Motor neuron (in vitro differentiated cells): ENCODE measurements around the gene ECM2. TPM values are rescaled to one million over a fixed set of nuclear protein-coding genes. Genes with fewer than 3 reads are reported as not detected.

ENCODE experiments used
- ATAC-seq, 8 experiments: fragments of 200-7000 bp; cut with Tn5 transposase; replicated peaks in 6 of 8; 2 replicates each; pipeline ENCODE4 v1.8.0; 2021; ENCODE audit warnings: mild to moderate bottlenecking in 8 of 8, moderate library complexity in 8 of 8
- H3K27ac ChIP-seq, 2 donors: fragments of 250-450 bp; sonication (Bioruptor Pico); 2 replicates each; pipeline ENCODE4 v1.9.0; 2021; ENCODE audit warnings: antibody characterized with exemption in 2 of 2, mild to moderate bottlenecking in 2 of 2, moderate library complexity in 1 of 2
- H3K4me1 ChIP-seq, 2 donors: fragments of 250-450 bp; sonication (Bioruptor Pico); replicated peaks in 1 of 2; 2 replicates each; pipeline ENCODE4 v1.6.1; 2021; ENCODE audit warnings: antibody characterized with exemption in 2 of 2, mild to moderate bottlenecking in 2 of 2, moderate library complexity in 1 of 2
- H3K4me3 ChIP-seq, 5 donors: fragments of 250-450 bp; sonication (Bioruptor Pico); 2 replicates each; pipeline ENCODE4 v1.9.0; 2021; ENCODE audit warnings: antibody characterized with exemption in 5 of 5, mild to moderate bottlenecking in 5 of 5, moderate library complexity in 4 of 5
- WGBS, 10 experiments: fragments of 450-650 bp; shearing (Covaris generic); methylation state at CpG; one replicate each; pipeline ENCODE4 v1.0.0; 2022; 5-methylcytosine and 5-hydroxymethylcytosine counted together
- in situ Hi-C, 9 experiments: fragments of 400-800 bp; cut with MboI; loops; one replicate each; pipeline ENCODE4 v1.15.0; 2021; ENCODE audit warnings: low sequenced_read_pairs in 9 of 9, low pct_unique_long_range_greater_than_20kb in 2 of 9; ENCODE audit not compliant: unreplicated experiment in 9 of 9
- total RNA-seq, 8 experiments: library from RNA; unstranded; fragments of 300-600 nt; gene quantifications; 2 replicates each; pipeline versions ENCODE4 v1.2.3 to v1.2.4, GENCODE V29; 2022

The ECM2 gene
- total RNA-seq, 8 experiments from 2014 or later, result 0.16 to 20.3 (median 4.3) TPM

DNA sequence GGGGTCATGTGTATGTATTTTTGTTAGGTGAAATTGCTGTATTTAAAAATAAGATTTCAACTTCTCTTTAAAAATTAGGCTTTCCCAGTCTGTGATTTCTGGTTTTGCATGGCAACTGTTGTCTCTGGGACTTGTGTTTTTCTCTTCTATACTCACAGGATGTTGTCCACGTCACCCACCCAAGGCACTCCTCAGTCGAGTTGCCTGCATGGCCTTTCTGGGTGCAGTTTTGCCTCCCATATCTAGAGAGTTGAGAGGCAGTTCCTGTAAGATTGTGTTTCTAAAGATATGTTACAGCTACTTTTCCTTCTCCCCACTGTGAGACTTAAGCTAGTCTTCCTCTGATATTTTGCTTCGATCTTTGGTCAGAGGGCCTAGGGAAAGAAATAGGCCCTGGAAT, 51.2 kb downstream of the ECM2 start:
- no peak overlapping the region for H3K27ac ChIP-seq
- H3K4me1 ChIP-seq, result no peaks in the 10 kb centered on the region
- no peak for ATAC-seq
- 60 to 100% (median 83%) methylated on average over 1 to 3 of the region's 3 CpGs; no CpG with 5 or more reads in 4 of the 10 experiments for WGBS, 10 experiments
- in situ Hi-C loops, result no loop called here
- no peak overlapping the region for H3K4me3 ChIP-seq

DNA sequence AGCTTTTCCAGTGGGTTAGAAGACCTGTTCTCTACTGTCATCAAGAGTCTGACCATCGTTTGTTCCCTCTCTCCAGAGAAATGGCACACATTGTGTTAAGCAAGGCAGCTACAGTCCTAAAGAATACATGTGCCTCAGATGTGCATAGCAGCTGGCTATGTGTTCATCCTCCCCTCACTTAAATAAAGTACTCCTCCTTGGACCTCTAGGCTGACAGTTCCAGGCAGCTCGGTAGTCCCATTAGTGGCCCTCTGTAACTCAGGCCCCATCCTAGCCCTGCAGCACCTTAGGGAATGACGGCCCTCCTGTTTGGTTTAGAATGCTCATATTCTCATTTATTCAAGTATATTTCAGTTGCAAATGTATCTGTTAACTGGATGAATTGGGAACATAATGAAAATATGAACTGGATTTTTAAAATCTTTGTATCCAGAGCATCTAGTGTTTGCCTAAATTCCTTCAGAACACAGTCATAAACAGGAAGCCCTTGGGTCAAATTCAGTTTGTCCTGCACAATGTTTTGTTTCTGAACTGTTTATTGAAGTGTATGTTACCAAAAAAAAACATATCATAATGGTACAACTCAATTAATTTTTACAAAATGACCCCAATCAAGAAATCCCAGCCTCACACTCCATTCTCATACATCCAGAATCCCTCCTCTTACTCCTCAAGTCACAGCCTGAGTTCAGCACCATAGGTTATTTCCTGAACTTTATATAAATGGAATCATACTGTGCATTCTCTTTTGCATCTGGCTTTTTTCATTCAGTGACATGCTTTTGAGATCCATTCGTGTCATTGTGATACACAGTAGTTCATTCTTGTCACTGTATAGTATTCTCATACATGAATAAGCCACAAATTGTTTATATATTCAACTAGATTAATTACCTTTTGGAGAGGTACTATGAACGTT, 51.9 kb downstream of the ECM2 start:
- WGBS, 10 experiments, result 4 to 93% (median 66%) methylated on average over 2 to 5 of the region's 5 CpGs; no CpG with 5 or more reads in 1 of the 10 experiments
- peak in 3 of 8 experiments; percentile 63 to 87 (median 74) for ATAC-seq
- in situ Hi-C loops, result no loop called here
- H3K4me1 ChIP-seq, result no peaks in the 10 kb centered on the region
- no peak overlapping the region for H3K27ac ChIP-seq
- no peak overlapping the region for H3K4me3 ChIP-seq

DNA sequence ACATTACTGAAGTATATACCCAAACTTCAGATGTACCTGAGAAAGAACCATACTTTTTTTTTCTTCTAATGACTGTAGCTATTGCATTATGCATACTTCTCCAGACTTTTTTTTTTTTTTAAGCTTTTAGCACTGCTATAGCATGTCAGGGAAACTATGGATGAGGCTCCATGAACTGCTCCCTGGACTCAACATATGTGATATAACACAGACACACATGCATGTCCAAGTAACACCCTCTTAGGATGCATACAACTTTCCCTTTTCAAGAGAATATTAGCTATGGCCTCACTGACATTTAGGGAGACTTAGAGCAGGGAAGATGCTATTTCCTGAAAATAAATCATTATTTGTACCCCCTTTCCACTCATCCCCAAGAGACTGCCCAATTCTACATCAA, 53.0 kb downstream of the ECM2 start:
- peak in 2 of 8 experiments; percentile 4 to 5 for ATAC-seq
- Histone ChIP-seq H3K27ac (no peak overlapping the region), H3K4me3 (no peak overlapping the region), H3K4me1 (no peaks in the 10 kb centered on the region)
- in situ Hi-C loops, result no loop called here

DNA sequence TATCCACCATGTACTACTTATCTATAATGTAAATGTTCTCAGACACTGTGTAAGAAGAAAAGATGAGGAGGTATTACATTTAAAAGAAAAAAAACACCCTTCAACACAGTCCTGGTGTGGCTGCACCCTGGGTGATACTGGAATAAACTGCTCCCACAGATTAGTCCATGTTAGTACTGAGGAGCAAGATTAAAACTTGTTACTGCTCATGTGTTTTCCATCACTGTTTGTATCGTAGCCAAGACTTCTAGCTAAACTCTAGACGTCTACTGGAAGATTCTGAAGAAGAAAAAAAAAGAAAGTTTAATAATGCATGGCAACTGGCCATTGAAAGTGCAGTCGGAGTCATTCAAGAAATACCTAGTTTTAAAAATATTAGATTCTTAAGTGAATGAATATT, 53.5 kb downstream of the ECM2 start, which contains the start of gene ASPN:
Gene ASPN, minus strand, starts transcription at position 178 of the 400 bp plus-strand sequence.
- WGBS, 10 experiments, result 0 to 100% (median 67%) methylated on average over 1 to 3 of the region's 3 CpGs; no CpG with 5 or more reads in 1 of the 10 experiments
- H3K4me1 ChIP-seq, result no peaks in the 10 kb centered on the region
- in situ Hi-C loops, result no loop called here
- H3K27ac ChIP-seq, result no peak within 1 kb of the TSS
- no peak within 1 kb of the TSS for H3K4me3 ChIP-seq
- ATAC-seq, result peak in 3 of 8 experiments; percentile 24 to 51 (median 46)

DNA sequence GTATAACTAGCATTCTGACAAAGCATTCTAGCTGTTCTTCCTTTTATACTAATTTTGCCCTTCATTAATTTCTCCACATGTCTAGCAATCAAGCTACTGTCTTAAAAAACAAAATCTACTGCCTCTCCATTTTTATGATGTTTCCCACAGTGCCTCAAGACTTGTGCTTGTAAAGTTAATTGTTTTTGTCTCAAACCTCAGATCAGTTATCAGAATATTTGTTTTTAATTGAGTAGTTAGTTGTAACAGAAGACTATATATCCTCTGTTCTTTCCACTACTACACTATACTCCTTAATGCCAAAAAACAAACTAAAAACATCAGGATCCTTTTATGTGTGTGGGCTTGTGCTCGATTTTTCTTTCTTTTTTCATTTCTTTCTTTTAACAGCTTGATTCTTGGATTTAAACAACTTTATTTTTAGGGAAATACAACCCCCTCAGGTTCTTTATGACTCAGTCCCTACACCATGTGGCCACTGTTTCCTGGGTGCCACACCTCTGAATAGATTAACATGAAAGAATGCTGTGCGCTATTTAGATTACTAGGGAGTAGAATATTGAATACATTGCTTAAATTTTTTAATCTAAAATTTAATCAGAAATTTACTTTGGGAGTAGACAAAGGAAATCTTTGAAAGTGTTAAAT, 54.7 kb downstream of the ECM2 start:
- no peaks in the 10 kb centered on the region for H3K4me1 ChIP-seq
- H3K4me3 ChIP-seq, result no peak overlapping the region
- peak in 3 of 8 experiments; percentile 56 to 59 (median 57) for ATAC-seq
- H3K27ac ChIP-seq, result no peak overlapping the region
- WGBS, 10 experiments, result 0 to 81% (median 25%) methylated on average over 1 to 2 of the region's 2 CpGs; no CpG with 5 or more reads in 2 of the 10 experiments
- in situ Hi-C loops, result no loop called here

DNA sequence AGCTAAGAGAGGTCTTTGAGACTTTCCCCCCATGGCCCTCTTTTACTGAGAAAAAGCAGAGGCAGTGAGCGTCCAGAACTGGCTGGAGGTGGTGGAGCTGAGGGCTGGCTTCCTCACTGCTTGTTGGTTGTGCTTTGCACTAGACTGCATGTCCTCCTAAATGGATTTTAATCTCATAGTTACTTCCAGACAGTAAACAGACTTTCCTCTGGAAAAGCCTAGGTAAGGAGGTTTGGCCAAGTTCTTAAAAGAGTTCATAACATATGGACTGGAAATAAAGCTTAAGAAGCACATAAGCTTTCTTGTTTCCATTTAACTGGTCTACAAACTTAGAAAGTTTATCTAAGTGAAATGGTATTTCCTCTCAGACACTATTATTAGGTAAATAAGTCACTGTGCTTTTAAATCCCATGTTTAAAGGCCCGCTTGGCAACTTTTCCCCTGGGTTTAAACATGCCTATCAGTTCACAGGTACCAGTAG, 55.5 kb downstream of the ECM2 start:
- Histone ChIP-seq H3K4me1 (no peaks in the 10 kb centered on the region), H3K27ac (no peak overlapping the region), H3K4me3 (no peak overlapping the region)
- in situ Hi-C loops, result no loop called here
- ATAC-seq, result no peak
- 34 to 100% (median 80%) methylated on average over 1 to 2 of the region's 2 CpGs; no CpG with 5 or more reads in 2 of the 10 experiments for WGBS, 10 experiments

DNA sequence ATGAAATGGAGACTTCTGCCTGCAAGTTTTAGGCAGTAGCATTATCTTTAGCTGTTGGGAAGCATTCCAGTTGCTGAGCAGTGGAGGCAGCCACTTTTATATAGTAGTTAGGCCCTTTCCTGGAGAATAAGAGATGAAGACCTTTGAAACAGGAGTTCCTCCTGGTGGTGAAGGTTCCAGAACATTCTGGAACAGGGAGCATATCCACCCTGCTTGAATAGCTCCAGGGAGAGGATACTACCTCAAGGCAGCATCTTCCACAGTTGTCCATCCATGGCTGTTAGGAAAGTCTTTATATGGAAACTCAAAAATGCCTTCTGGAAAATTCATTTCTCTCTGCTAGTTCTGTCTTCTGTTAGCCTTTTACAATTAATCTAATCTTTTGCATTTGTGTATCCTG, 56.4 kb downstream of the ECM2 start:
- H3K27ac ChIP-seq, result no peak overlapping the region
- no peak overlapping the region for H3K4me3 ChIP-seq
- in situ Hi-C loops, result no loop called here
- H3K4me1 ChIP-seq, result no peaks in the 10 kb centered on the region
- no peak for ATAC-seq

DNA sequence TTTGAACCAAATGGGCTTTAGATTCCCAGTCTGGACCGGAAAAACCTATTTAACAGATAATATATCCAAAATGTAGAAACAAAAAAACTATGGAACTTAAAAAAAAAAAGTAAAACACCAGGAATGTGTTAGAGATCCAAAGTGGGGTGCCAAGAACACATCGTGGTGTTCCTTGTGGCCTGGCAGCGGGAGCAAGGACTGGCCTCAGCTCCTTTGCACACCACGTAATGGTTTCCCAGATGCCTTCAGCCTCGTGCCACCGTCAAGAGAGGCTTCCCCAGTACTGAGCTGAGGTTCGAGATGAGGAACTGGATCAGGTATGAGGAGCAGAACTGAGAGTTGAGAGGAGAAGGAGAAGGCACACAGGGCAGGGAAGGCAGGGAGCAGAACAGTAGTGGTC, 57.0 kb downstream of the ECM2 start:
- no peak for ATAC-seq
- H3K4me1 ChIP-seq, result no peaks in the 10 kb centered on the region
- H3K4me3 ChIP-seq, result no peak overlapping the region
- no peak overlapping the region for H3K27ac ChIP-seq
- 20 to 100% (median 91%) methylated on average over 1 to 5 of the region's 7 CpGs for WGBS, 10 experiments
- in situ Hi-C loops, result no loop called here

DNA sequence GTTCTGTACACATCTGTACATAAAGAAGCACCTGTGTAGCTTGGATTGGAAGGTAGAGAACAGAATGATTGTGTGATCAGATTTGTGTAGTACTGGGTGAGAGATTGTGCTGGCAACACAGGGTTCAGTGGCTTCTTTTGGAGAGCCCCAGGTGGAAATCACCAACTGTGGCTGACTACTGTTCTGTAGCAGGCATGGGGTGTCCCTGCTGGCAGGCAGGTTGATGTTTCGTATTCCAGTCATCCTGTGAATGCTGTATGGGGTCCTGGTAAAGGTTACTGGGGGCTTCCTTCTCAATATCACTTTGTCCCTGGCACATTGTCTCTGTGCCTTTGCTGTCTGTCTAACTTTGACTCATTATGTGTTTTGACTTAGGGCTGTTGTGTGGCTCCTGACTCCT, 58.8 kb downstream of the ECM2 start:
- 83 to 100% (median 86%) methylated on average over 1 of the region's 1 CpG; no CpG with 5 or more reads in 7 of the 10 experiments for WGBS, 10 experiments
- Histone ChIP-seq H3K4me3 (no peak overlapping the region), H3K4me1 (no peaks in the 10 kb centered on the region), H3K27ac (no peak overlapping the region)
- ATAC-seq, result no peak
- in situ Hi-C loops, result no loop called here

DNA sequence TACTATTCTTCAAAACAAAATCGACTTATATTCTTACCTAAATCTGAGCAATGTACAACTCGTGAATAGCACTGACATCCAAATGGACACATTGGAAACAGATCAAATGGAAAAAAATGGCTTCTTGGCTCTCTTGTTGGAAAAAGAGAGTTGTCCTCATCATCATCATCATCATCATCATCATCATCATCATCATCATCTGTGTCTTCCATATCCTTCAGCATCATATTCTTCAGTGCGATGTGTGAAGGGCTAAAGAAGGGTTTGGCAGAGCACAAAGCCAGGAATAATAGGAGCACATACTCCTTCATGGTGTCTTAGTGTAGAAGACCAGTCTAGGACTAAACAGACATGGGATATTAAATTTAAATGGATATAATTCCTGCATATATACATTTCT, 61.2 kb downstream of the ECM2 start:
- 86 to 100% (median 98%) methylated on average over 1 to 3 of the region's 3 CpGs for WGBS, 10 experiments
- Histone ChIP-seq H3K4me1 (no peaks in the 10 kb centered on the region), H3K27ac (no peak overlapping the region), H3K4me3 (no peak overlapping the region)
- in situ Hi-C loops, result no loop called here
- peak in 1 of 8 experiments; percentile 53 for ATAC-seq

DNA sequence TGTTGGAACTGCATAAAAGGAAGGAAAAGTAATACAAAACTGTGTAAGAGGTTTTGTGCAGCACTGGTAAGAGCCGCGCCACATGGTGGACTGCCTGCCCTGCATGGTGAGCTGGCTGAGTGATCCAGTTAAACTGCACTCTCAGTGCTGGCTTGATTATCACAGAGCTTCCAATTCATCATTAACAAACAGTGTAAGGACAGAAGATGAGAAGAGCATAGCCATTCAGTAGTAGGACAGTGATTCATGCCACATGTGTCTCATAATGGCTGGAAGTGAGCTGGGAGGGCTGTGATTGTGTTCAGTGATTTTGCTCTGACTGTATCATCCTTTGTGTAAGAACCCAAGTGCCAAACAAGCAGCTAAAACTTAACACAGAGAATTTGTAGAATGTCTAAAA, 67.6 kb downstream of the ECM2 start:
- no peaks in the 10 kb centered on the region for H3K4me1 ChIP-seq
- ATAC-seq, result peak in 5 of 8 experiments; percentile 83 to 99 (median 91)
- H3K27ac ChIP-seq, result no peak overlapping the region
- WGBS, 10 experiments, result 70 to 95% (median 83%) methylated on average over 2 of the region's 2 CpGs; no CpG with 5 or more reads in 6 of the 10 experiments
- no peak overlapping the region for H3K4me3 ChIP-seq
- in situ Hi-C loops, result no loop called here

DNA sequence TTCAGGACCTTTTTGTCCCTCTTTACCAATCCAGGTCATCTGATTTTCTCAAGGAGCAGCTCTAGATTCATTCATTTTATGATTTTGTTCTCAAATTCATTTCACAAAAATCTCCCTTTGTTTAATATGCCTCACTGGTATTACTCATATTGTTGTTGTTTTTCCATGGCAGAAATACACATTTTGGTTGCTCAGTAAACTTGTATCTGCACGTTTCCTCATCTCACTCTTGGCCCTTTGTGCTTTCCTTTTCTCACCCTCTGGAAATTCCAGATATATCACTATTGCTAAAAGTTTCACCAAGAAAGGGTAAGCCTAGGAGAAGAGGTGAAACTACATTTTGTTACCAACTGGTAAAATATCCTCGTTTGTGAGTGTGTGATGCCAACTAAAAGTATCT, 68.3 kb downstream of the ECM2 start:
- no peaks in the 10 kb centered on the region for H3K4me1 ChIP-seq
- in situ Hi-C loops, result no loop called here
- 47 to 100% (median 79%) methylated on average over 1 to 2 of the region's 2 CpGs; no CpG with 5 or more reads in 2 of the 10 experiments for WGBS, 10 experiments
- H3K27ac ChIP-seq, result no peak overlapping the region
- H3K4me3 ChIP-seq, result no peak overlapping the region
- ATAC-seq, result no peak

DNA sequence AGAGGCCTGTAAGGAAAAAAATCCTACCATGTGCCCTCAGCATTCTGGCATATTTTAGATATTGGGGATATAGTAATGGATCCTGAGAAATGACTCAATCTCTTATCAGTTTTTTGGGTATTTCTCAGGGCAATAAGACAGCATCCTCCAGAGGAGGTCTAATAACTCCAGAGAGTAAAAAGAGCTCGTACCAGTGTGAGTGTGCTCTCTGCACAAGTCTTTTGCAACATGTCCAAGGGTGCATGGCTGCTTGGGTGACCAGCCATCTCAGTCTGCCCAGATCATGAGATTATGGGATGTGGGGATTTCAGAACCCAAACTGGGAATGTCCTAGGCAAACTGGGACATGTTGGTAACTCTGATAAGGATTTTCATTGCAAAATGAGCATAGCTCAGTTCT, 68.7 kb downstream of the ECM2 start:
- WGBS, 10 experiments, result 86 to 100% (median 100%) methylated on average over 1 of the region's 1 CpG; no CpG with 5 or more reads in 4 of the 10 experiments
- in situ Hi-C loops, result no loop called here

More for the DNA sequence above, 68.7 kb downstream of the ECM2 start:
- Histone ChIP-seq H3K4me3 (no peak overlapping the region), H3K4me1 (no peaks in the 10 kb centered on the region), H3K27ac (no peak overlapping the region)
- ATAC-seq, result no peak
